GM12864 (cell line): ENCODE results near the gene KCNMA1.

Source experiments
- DNase-seq: peaks from one replicate; pipeline ENCODE4 v3.0.0-alpha.2; 2011; ENCODE audit warnings: low read depth
- H3K4me3 ChIP-seq: 2 replicates; pipeline ENCODE4 v1.5.1; 2011; ENCODE audit warnings: mild to moderate bottlenecking, low read depth, low read length, control low read depth
- CTCF ChIP-seq: IDR thresholded peaks from 2 replicates; pipeline ENCODE4 v1.5.1; 2011; ENCODE audit warnings: low read depth, mild to moderate bottlenecking, moderate library complexity, low read length, control low read depth, inconsistent platforms; ENCODE audit errors: missing control alignments

Gene KCNMA1

DNA sequence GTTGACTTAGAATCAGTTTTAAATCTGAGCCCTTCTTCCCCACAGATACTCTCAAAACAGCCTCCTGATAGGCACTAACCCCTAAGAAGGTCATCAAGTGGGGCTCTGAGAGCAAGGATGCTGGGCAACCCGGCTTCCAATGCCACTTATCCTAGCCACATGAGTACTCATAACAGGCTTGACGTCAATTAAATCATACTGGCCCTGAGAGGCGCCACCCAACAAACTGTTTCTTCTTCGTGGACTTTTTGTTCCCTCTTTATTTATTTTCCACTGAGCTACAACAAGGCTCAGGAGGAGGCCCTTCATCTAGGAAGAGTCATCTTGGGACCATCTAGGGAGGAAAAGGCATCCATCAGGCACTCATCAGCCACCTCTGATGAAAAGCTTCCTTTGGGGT is 255.9 kb downstream of the KCNMA1 start:
- TF ChIP-seq CTCF: no peak
- H3K4me3 ChIP-seq: no peak overlapping the region
- no peak for DNase-seq

- TF ChIP-seq CTCF: no peak
- DNase-seq: no peak
- H3K4me3 ChIP-seq: no peak overlapping the region
Measured at GRCh38 chr10:77380723-77381122, 256.9 kb downstream of the KCNMA1 start.

DNA sequence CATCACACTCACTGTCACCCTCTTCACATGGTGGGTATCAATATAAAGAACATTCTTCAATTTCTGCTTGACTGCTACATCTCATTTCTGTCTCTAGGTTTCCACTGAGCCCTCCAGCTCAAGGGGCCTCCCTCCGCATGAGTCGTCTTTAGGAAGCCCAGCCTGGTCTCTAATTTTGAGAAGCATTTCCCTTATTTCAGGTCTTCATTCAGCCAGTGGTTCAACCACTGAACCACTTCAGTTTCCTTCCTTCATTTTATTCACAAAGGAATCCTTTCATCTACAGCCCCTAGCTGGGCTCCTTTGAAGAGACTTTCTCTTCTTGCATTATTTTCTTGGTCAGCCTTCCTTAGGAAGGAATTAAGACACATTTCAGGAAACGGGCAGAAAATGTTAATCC is 257.4 kb downstream of the KCNMA1 start:
- TF ChIP-seq CTCF: no peak
- DNase-seq: no peak

DNA sequence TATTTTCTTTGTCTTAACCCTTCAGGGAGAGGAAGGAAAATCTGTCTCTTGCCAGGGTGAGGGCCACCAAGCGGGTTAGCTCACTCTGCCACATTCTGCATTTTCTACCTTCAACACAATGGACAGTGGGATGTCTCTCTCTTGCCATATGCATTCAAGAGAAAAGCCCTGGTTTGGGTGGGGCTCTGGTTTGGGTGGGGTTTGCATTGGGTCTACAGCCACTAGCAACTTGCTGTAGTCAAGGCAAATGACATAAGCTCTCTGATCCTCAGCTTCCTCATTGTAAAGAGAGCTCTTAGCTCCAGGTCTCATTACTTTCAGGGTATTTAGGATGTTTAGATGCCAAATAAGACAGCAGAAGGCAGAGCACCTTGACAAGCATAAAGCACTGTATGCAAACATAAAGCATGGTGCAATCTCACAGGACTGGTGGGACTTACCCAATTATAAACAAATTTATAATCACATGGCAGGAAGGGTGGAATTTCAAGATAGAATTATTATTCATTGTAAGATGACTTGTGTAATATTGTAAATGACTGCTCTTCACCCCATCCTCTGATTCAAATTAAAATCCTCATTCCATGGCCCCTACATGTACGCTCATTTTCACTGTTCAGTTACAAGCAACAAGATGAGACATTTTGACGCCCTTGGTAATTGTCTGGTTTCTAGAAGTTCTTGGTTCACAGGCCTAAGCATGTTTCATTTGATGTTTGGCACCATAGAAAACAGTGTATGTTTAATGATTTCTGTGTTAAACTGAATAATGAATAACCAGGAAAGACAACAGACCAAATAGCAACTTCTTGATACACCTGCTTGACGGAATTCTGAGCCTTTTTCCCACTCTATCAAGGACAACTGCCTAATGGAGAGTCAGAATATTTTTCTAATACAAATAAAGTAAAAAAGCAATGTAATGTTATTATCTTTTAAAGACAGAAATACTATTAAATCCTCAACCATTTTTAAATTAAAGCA is 258.9 kb downstream of the KCNMA1 start:
- no peak for TF ChIP-seq CTCF
- no peak for DNase-seq
- no peak overlapping the region for H3K4me3 ChIP-seq

More for the DNA sequence above, 257.4 kb downstream of the KCNMA1 start:
- H3K4me3 ChIP-seq: no peak overlapping the region

DNA sequence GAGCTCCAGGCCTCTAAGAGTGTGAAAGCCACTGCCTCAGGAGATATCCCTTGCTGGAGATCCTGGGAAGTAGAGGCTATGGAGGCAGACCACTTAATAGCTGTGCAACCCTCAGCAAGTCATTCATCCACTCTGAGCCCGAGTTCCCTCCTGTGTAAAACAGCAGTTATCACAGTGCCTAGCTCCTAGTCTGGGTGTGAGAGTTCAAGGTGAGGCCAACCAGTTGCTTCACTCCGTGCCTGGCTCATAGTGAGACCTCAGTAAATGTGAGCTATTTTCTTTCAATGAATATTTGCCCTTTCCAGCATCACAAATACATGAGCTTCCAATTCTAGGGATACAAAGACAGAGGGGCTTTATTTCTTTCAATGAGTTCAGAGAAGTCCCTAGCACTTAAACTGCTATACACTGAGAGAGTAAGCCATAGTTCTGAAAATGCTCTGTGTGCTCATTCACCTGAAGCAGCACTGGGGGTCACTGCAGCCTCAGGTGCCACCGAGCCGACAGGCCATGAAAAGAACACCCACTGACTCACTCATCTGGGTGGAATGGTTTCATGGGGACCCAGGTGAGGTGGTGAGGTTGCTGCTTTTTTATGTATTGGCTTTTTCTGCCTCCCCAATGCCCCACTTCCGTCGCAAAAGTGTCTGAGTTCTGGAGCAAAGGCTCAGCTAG is 259.8 kb downstream of the KCNMA1 start:
- no peak for DNase-seq
- no peak overlapping the region for H3K4me3 ChIP-seq
- no peak for TF ChIP-seq CTCF

- TF ChIP-seq CTCF: no peak
- H3K4me3 ChIP-seq: no peak overlapping the region
- no peak for DNase-seq
Measured at GRCh38 chr10:77377034-77377433, 260.6 kb downstream of the KCNMA1 start.
